Kidney epithelial cell (primary cell): ENCODE measurements around the gene DDN. TPM values are rescaled to one million over a fixed set of nuclear protein-coding genes. Genes with fewer than 3 reads are reported as not detected.

Source experiments
- DNase-seq: peaks from one replicate; pipeline ENCODE4 v3.0.0-alpha.2; 2010; ENCODE audit warnings: low read depth
- H3K27me3 ChIP-seq: 2 replicates; pipeline ENCODE4 v1.6.0; 2011; ENCODE audit warnings: low read length; ENCODE audit not compliant: control insufficient read depth, insufficient read depth
- H3K36me3 ChIP-seq: 2 replicates; pipeline ENCODE4 v1.5.1; 2011; ENCODE audit warnings: low read length; ENCODE audit not compliant: control insufficient read depth, insufficient read depth
- H3K4me3 ChIP-seq: 2 replicates; pipeline ENCODE4 v1.5.1; 2011; ENCODE audit warnings: low read depth, mild to moderate bottlenecking, control low read depth, low read length
- total RNA-seq: library from RNA; depleted of rRNA; stranded (reverse); fragments of >200 nt; gene quantifications from 2 replicates; pipeline ENCODE4 v1.2.3, GENCODE V29; 2015
- TF ChIP-seq, protein P1 (sequence below): IDR thresholded peaks from 2 replicates; pipeline ENCODE4 v1.5.1; 2011; ENCODE audit warnings: mild to moderate bottlenecking, moderate library complexity, low read length, control low read depth, inconsistent platforms; ENCODE audit not compliant: insufficient read depth, poor library complexity, severe bottlenecking

The DDN gene
- total RNA-seq = 0.13 and 0.34 TPM in 2 replicates

DNA sequence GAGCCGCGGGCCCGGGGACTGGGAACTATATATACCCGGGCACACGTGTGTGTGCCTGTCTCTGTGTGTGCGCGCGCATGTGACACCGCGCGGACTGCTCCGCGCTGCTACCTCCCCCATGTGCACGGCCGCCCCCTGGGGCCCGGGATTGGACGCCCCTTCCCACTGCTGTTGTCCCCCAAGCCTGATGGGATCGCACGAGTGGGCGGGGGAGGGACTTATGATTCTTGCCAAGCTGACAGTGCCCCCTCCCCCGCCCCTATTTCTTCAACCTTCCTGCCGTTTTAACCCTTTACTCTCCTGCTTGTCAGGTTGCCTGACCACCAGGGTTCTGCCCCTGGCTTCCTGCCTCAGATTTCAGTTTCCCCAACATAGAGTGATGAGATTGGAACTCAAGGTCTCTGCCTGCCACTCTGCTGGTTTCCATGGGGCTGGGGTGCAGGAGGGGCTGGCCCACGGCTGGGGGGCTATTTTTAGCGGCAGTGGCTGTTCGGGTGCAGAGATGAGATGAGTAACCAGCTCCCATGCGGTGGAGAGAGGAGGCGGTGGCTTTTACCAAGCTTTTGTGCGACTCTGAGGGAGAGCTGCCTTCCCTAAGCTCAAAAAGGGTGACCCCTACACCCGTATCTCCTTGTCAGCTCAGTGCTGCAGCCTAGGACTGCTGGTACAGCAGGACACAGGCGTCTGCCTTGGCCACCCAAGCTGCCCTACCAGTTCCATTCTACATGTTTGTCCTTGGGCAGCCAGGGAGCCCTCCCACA lies at the start of gene DDN:
Gene DDN, minus strand, starts transcription at position 5 of the 761 bp plus-strand sequence. CDS start 88 bp downstream, outside the sequence.
- Histone ChIP-seq H3K36me3 (peaks cover 2% of the 10 kb centered on the region), H3K27me3 (peaks cover 51% of the 10 kb centered on the region), H3K4me3 (peak within 1 kb of the TSS; percentile 28)
- no peak for DNase-seq
- TF ChIP-seq, protein P1, sequence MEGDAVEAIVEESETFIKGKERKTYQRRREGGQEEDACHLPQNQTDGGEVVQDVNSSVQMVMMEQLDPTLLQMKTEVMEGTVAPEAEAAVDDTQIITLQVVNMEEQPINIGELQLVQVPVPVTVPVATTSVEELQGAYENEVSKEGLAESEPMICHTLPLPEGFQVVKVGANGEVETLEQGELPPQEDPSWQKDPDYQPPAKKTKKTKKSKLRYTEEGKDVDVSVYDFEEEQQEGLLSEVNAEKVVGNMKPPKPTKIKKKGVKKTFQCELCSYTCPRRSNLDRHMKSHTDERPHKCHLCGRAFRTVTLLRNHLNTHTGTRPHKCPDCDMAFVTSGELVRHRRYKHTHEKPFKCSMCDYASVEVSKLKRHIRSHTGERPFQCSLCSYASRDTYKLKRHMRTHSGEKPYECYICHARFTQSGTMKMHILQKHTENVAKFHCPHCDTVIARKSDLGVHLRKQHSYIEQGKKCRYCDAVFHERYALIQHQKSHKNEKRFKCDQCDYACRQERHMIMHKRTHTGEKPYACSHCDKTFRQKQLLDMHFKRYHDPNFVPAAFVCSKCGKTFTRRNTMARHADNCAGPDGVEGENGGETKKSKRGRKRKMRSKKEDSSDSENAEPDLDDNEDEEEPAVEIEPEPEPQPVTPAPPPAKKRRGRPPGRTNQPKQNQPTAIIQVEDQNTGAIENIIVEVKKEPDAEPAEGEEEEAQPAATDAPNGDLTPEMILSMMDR = no peak

DNA sequence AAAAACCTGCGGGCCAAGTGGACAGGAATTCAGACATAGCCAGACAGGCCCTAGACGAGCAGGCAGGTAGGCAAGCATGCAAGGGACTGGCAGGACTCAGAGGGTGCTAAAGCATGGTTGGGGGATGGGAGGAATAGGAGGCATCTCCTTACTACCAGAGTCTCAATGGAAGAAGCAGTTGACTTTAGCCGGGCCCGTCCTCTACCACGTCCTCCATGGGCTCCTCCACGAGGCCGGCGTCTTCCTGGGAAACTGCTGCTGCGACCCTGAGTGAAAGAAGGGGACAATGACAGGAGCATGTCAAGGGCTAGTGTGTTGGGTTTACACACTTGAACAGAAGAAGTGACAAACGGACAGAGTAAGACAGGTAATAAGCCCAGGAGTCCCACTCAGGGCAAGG lies 49.8 kb upstream of the DDN start:
- no peak for DNase-seq
- H3K27me3 ChIP-seq = no peaks in the 10 kb centered on the region
- TF ChIP-seq, protein P1 = no peak
- H3K4me3 ChIP-seq = no peak overlapping the region
- H3K36me3 ChIP-seq = peaks cover 8% of the 10 kb centered on the region

DNA sequence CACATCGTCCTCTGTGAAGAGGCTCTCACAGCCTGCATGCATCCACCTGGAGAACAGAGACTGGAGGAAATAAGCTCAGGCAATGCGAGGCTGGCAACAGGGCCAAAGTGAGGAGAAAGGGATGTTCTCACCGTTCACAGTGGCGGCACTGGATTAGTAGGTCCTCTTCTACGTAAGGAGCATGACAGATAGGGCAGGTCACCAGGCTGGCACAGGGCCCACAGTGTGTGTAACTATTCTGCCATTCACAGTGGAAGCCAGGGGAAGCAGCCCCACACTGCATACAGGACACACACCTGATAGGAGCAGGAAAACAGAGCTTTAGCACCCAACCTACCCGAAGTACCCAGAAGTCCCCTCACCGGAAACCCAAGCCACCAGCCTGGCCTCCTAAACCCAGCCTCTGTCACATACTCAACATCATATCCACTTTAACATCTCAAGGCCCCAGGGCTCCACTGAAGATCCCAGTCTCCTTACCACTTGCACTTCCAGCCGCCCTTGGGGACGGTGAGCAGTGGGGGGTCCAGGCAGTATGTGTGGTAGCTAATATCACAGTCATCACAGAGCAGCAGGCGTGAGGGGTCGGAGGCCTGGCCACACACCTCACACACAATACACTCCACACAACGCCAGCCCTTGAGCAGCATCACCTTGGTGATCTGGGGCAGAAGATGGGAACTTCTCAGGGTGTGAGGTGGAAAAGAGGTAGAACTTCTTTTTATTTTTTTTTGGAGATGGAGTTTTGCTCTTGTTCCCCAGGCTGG lies 47.1 kb upstream of the DDN start:
- Histone ChIP-seq H3K36me3 (peaks cover 11% of the 10 kb centered on the region), H3K27me3 (no peaks in the 10 kb centered on the region), H3K4me3 (no peak overlapping the region)
- TF ChIP-seq, protein P1 = no peak
- DNase-seq = no peak

DNA sequence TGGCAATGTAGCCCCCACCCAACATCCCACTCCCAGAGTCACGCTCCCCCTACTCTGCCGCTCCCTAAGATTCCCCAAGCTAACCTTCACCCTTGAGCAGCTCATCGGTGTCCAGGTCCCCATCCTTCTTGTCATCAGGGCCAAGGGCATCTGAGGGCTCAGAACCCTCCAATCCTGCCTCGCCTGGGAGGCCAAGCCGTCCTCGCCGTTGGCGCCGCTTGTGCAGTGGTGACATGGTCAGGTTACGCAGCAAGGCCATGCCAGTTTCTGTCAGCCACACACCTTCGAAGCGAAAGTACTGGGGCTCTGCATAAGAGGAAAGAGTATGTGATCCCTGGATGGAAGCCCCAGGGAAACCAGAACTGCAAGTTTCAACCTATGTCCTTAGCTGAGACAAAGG lies 45.5 kb upstream of the DDN start:
- DNase-seq = no peak
- Histone ChIP-seq H3K4me3 (no peak overlapping the region), H3K36me3 (peaks cover 8% of the 10 kb centered on the region), H3K27me3 (no peaks in the 10 kb centered on the region)
- TF ChIP-seq, protein P1 = no peak

DNA sequence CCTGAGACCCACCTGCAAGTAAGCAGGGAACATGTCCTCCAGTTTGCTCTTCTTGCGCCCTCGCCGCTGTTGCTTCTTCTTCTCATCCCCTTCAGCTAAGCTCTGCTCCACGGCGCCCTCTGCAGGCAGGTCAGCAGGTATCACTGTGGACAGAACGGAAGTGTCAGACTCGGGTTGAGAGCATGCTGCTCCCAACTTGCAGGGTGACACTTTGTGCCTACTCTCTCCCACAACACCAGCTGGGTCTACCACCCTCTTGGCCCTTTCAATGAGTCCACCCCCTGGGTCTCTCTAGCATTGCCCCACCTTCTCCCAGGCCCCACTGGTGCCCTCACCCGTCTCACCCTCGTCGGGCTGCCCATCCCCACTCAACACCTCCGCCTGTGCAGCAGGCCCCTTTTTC lies 44.7 kb upstream of the DDN start:
- Histone ChIP-seq H3K27me3 (no peaks in the 10 kb centered on the region), H3K4me3 (no peak overlapping the region), H3K36me3 (peaks cover 9% of the 10 kb centered on the region)
- DNase-seq = no peak
- TF ChIP-seq, protein P1 = peak; percentile 68
